ENCODE measurements around the gene MAD1L1.
"Not testable (repeated sequence)": the region's sequence is repeated elsewhere in the genome, so short reads cannot be mapped to it uniquely, and the experiment has no call there.

Gene MAD1L1

GRCh38 chr7:1851721-1852516 is 380.8 kb downstream of the MAD1L1 start:
- no peak for DNase-seq (ENCODE audit: low spot score)

DNA sequence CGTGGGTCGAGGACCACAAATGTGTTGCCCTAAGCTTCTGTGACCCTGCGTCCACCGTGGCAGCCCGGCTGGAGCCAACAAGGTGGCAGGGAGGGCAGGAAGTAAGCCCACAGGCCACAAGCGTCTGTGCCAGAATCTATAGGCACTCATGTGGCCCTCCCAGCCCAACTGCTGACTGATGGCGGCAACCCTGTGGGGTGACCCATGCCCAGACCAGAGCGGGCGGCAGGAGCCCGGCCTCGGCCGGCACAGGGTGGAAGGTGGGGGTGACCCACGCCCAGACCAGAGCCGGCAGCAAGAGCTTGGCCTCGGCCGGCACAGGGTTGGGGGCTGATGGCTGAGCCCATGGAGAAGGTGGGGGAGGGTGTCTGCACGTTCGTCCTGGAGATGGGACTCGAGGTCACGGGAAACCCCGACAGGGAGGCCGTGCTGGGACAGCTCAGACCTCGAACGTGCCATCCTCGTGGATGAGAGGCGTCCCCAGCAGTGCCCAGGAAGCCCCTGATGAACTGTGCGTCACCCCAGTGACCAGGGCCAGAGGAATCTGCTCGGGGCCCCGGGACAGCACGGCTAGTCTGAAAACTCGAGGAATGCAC is 381.7 kb downstream of the MAD1L1 start:
- no peak for DNase-seq (ENCODE audit: low spot score)

DNA sequence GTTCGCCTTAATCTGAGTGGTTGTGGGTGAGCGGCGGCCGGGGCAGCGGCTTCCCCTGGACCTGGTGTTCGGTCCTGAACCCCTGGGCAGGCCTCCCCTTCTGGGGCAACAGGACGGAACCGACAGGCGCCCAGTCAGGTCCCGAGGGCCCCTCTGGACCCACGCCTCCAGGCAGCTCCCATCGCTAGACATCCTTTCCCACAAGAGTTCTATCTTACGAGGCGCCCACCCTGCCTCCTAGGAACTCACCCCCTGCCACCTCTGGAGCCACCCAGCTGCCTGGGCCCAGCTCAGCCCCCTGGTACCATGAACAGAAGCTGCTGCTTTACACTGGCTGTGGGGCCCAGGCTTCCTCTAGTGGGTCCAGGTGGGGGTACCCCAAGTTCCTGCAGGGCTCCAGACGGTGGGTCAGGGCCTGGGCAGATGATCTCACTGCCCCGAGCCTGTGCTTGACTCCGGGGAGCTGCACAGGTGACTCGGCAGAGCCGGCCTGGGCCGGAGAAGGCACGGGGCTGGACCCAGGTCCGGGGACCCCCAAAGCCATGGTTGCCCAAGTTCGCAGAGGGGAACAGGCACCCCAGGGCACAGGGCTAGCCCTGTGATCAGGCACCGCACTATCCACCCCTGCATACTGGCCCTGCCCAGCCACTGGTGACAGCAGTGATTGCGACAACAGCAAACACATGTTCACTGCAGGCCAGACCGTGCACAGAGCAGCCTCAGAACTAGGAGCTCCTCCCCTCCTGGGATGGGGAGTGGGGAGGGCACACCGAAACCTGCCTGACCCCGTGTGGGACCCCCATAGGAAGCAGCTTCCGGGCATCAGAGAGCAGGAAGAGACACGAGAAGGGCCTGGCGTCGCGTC is 382.4 kb downstream of the MAD1L1 start:
- DNase-seq (ENCODE audit: low spot score) = no peak

GRCh38 chr7:1849351-1850041 is 383.2 kb downstream of the MAD1L1 start:
- DNase-seq (ENCODE audit: low spot score) = no peak

- DNase-seq (ENCODE audit: low spot score) = no peak
These were observed 383.8 kb downstream of the MAD1L1 start for GRCh38 chr7:1848911-1849311.

- DNase-seq (ENCODE audit: low spot score) = no peak
These were observed 384.6 kb downstream of the MAD1L1 start for GRCh38 chr7:1848013-1848640.

GRCh38 chr7:1847260-1848001 is 385.3 kb downstream of the MAD1L1 start:
- DNase-seq (ENCODE audit: low spot score) = no peak

GRCh38 chr7:1846331-1847065 is 386.2 kb downstream of the MAD1L1 start:
- no peak for DNase-seq (ENCODE audit: low spot score)

DNA sequence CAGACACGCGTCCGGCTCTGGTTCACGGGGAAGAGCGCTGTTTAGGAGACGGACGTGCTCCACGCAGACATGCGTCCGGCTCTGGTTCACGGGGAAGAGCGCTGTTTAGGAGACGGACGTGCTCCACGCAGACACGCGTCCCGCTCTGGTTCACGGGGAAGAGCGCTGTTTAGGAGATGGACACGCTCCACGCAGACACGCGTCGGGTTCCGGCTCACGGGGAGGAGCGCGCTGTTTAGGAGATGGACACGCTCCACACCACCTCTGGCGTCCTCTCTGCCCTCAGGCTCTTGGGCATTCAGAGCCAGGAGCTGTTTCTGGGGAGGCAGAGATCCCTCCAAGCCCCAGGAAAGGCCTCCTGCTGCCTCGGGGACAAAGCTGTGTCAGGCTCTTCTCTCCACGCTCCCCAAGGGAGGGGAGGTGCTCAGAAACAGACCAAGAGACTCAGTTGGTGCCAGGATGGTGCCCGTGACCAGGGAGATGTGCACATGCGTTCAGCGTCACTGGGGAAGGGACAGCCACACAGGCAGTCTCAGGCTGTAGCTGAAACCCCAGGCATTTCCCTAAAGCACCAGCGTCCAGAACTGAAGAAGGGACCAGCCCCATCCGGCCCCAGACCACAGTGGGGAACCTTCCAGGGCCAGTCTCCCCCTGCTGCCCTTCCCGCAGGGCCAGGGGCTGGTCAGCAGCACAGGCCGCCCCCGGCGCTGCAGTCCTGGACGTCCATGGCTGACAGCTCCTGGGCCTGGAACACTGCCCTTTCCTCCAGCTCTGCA is 387.0 kb downstream of the MAD1L1 start:
- DNase-seq (ENCODE audit: low spot score) = no peak

DNA sequence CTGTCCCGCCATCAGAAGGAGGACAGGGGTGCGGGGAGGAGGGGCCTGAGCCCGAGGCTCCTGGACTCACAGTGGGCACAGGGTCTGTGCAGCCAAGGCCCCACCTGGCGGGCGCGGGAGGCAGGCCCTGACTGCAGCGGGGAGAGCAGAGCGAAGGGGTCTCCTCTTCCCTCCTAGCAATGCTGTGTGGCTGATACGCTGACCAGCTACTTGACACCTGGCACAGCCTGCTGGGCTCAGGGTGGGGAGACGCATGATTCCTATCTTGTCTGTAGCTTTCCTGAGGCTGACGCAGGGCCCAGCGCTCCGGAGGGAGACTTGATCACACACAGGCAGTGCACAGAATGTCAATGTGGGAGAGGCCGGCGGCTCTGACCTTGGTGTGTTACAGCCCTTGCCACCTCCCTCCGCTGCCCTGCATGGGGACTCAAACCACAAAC is 387.8 kb downstream of the MAD1L1 start:
- no peak for DNase-seq (ENCODE audit: low spot score)

- DNase-seq (ENCODE audit: low spot score) = no peak
These were observed 388.3 kb downstream of the MAD1L1 start for GRCh38 chr7:1844336-1844950.

GRCh38 chr7:1843921-1844335 is 388.8 kb downstream of the MAD1L1 start:
- DNase-seq (ENCODE audit: low spot score) = no peak

DNA sequence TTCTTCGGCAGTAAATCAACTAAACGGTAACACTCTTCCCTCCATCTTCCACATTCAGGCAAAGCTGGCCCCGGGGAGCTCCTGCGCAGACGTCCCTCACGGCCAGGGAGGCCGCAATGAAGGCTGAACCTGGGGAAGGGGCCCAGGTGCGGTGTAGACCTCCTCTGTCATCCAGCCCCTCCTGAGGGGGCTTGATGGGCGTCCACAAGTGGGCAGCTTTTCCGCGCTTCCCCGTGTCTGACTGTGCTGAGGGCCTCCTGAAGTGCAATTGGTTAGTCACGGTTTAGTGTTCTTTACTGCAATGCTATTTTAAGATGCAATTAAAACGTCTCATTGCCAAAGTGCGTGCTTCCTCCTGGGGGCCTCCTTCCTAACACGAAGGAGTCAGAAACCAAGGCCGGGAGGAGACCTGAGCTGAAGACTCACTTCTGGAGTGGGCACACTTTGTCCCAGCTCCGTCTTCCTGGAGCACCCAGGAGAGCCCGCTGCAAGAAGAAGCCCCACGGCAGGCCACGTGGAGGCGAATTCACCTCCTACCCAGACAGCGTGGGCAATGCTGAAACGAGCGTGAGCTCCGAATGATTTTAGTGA is 389.4 kb downstream of the MAD1L1 start:
- no peak for DNase-seq (ENCODE audit: low spot score)

- DNase-seq (ENCODE audit: low spot score) = no peak
These were observed 390.2 kb downstream of the MAD1L1 start for GRCh38 chr7:1842321-1843221.

DNA sequence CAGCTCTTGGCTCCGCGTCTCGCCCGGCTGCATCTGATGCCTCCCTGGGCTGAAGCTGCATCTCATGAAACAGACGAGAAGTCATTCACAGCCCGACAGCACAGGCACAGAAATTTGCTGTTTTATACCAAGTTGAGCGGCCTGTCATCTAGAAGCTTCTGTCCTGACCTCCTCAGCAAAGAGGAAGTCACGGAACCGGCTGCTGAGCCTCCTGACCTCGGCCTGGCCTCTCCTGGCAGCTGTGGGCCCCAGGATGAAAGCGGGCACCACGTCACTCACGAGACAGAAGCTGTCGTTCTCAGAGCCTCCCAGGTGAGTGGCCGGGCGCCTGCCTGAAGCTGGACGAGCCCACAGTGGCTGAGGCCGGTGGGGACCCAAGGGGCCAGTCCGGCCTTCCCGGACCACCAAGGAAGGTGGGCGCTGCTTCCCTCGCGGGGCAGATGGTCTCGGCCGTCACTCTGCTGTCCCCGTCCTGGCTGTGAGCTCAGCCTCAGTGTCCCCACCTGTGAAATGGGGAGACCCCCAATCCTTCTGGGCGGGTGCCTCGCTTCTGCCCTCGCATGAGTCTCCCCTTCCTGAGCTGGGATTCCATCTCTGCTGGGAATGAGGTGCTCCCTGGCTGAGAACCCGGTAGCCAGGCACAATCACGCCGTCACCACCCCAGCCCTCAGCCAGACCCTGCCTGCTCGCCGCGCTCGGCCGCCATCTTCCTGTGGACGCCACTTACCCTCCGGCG is 391.3 kb downstream of the MAD1L1 start:
- not testable (repeated sequence) for DNase-seq (ENCODE audit: low spot score)

GRCh38 chr7:1840744-1841143 is 392.0 kb downstream of the MAD1L1 start:
- not testable (repeated sequence) for DNase-seq (ENCODE audit: low spot score)

DNA sequence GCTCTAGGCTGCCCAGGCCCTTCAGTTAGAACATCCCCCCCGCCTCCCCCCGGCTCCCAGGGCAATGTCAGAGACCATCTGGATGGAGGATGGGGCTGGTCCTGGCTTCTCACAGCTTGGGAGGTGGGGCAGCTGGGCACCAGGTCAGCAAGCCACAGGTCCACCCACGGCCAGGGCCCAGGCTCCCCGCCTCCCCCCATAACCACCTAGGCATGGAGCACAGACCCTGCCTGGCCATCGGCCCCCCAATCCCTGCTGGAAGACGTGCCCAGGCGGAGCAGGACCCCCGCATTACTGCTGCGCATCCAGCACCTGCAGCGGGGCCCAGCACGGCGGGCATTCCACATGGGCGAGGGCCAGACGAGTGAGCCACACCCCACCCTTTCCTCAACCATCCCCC is 393.0 kb downstream of the MAD1L1 start:
- DNase-seq (ENCODE audit: low spot score) = no peak
